ENCODE results near the gene SLC4A5.

GRCh38 chr2:74226648-74227213 lies 116.5 kb downstream of the SLC4A5 start:
- TF ChIP-seq CTCF (IDR thresholded peaks at IDR 0.05) (no peak), EP300 (IDR thresholded peaks at IDR 0.05) (no peak), POLR2AphosphoS5 (IDR thresholded peaks at IDR 0.05) (no peak), POLR2A (IDR thresholded peaks at IDR 0.05) (no peak)

All from upper lobe of left lung (tissue), 4 donors.